AG04450 (cell line): Measurements from ENCODE around the gene COPZ1. TPM values are rescaled to one million over a fixed set of nuclear protein-coding genes. Genes with fewer than 3 reads are reported as not detected.

Source experiments
- CTCF ChIA-PET: fragments of 300-600, 350-600 bp; formaldehyde crosslinking; extraction: SDS; loops from one replicate; lab custom pipeline; 2022; ENCODE audit warnings: antibody characterized with exemption, inconsistent platforms; lab: Charles Lee
- POLR2A ChIA-PET: fragments of 350-600 bp; formaldehyde crosslinking; extraction: SDS; loops from one replicate; lab custom pipeline; 2021; ENCODE audit warnings: antibody characterized with exemption, inconsistent platforms; lab: Yijun Ruan, JAX
- DNase-seq: peaks from one replicate; pipeline ENCODE4 v3.0.0-alpha.2; 2011; ENCODE audit warnings: low read depth, low spot score
- H3K27ac ChIP-seq: one replicate; pipeline ENCODE4 v1.5.1; 2012; ENCODE audit warnings: low read depth, low read length, control low read depth
- H3K27me3 ChIP-seq: one replicate; pipeline ENCODE4 v1.6.0; 2012; ENCODE audit warnings: low read length; ENCODE audit not compliant: control insufficient read depth, insufficient read depth
- H3K4me3 ChIP-seq: 2 replicates; pipeline ENCODE4 v1.5.1; 2011; ENCODE audit warnings: mild to moderate bottlenecking, low read depth, low read length, control low read depth
- H3K9me3 ChIP-seq: 2 replicates; pipeline ENCODE4 v1.5.1; 2012; ENCODE audit warnings: low read length; ENCODE audit not compliant: control insufficient read depth, insufficient read depth
- CTCF ChIP-seq: IDR thresholded peaks from 2 replicates; pipeline ENCODE4 v1.5.1; 2011; ENCODE audit warnings: low read depth, low read length, control low read depth, inconsistent platforms
- polyA plus RNA-seq: library from polyadenylated mRNA; depleted of rRNA; stranded (reverse); fragments of >200 nt; gene quantifications from 2 replicates; pipeline ENCODE4 v1.2.3, GENCODE V29; 2011

The COPZ1 gene
- polyA plus RNA-seq, 1 experiment: 404 TPM

GRCh38 chr12:54358191-54358944 is 33.4 kb downstream of the COPZ1 start:
- DNase-seq: no peak
- POLR2A ChIA-PET: interaction anchor here (0.5 to 2.6 kb wide), 12 partner anchors 12 to 137 kb away, joined by 3 to 18 read pairs (median 6); partner anchors contain the start of genes CBX5, COPZ1 and HNRNPA1
- H3K4me3 ChIP-seq: peak overlapping the region; percentile 65
- H3K27me3 ChIP-seq: no peaks in the 10 kb centered on the region
- no peak for TF ChIP-seq CTCF
- H3K9me3 ChIP-seq: no peaks in the 10 kb centered on the region
- CTCF ChIA-PET: interaction anchor here (0.7 to 7.0 kb wide), 12 partner anchors 10 to 144 kb away, joined by 3 to 48 read pairs (median 18); partner anchors contain the start of gene COPZ1
- peak overlapping the region; percentile 67 for H3K27ac ChIP-seq

- H3K27me3 ChIP-seq: no peaks in the 10 kb centered on the region
- no peak for TF ChIP-seq CTCF
- DNase-seq: peak; percentile 99
- ChIA-PET POLR2A (interaction anchor here (0.7 to 2.6 kb wide), 18 partner anchors 9 to 797 kb away, joined by 3 to 18 read pairs (median 4); partner anchors contain the start of genes CBX5, COPZ1 and HNRNPA1), CTCF (interaction anchor here (1.1 to 7.0 kb wide), 15 partner anchors 9 to 145 kb away, joined by 3 to 48 read pairs (median 16); partner anchors contain the start of gene COPZ1)
- no peaks in the 10 kb centered on the region for H3K9me3 ChIP-seq
- peak overlapping the region; percentile 65 for H3K4me3 ChIP-seq
- H3K27ac ChIP-seq: peak overlapping the region; percentile 97
These were observed 34.2 kb downstream of the COPZ1 start for GRCh38 chr12:54358945-54359761.

- ChIA-PET POLR2A (interaction anchor here (0.5 to 2.6 kb wide), 19 partner anchors 9 to 1354 kb away, joined by 3 to 18 read pairs (median 4); partner anchors contain the start of genes CBX5, COPZ1 and HNRNPA1), CTCF (interaction anchor here (1.0 to 7.0 kb wide), 19 partner anchors 9 to 145 kb away, joined by 3 to 48 read pairs (median 14); partner anchors contain the start of gene COPZ1)
- DNase-seq: no peak
- peak overlapping the region; percentile 97 for H3K27ac ChIP-seq
- TF ChIP-seq CTCF: no peak
- H3K27me3 ChIP-seq: no peaks in the 10 kb centered on the region
- H3K9me3 ChIP-seq: no peaks in the 10 kb centered on the region
- H3K4me3 ChIP-seq: peak overlapping the region; percentile 57
These were observed 34.9 kb downstream of the COPZ1 start for GRCh38 chr12:54359762-54360351.

DNA sequence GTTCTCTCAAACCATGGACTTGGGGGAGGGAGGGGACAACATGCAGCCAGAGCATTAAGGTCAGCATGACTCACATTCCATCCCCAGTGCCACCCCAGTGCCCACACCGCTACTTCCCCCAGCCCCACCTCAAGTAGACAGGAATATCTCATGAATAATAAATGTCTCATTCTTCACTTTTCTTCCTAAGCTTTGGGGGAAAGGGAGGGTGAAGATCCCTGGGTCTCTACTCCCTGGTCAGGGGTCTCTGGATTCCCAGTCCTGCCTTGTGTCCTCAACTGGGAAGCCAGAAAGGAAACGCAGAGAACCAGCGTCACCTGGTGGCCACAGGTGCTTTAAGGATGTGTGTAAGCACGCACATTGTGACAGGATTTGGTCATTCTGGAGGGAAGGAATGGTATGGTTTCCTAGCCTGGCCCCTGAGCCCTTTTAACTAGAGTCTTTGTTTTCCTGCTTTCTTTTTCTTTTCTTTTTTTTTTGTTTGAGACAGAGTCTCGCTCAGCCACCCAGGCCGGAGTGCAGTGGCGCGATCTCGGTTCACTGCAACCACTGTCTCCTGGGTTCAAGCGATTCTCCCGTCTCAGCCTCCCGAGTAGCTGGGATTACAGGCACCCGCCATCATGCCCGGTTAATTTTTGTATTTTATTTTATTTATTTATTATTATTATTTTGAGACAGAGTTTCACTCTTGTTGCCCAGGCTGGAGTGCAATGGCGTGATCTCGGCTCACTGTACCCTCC is 36.0 kb downstream of the COPZ1 start:
- Histone ChIP-seq H3K27me3 (no peaks in the 10 kb centered on the region), H3K27ac (peak overlapping the region; percentile 48), H3K4me3 (no peak overlapping the region), H3K9me3 (no peaks in the 10 kb centered on the region)
- TF ChIP-seq CTCF: peak; percentile 92
- no peak for DNase-seq
- POLR2A ChIA-PET: interaction anchor here (0.6 to 2.6 kb wide), 2 partner anchors 74 to 1357 kb away, joined by 3 to 12 read pairs; no protein-coding TSS in a partner anchor
- CTCF ChIA-PET: interaction anchor here (0.5 to 7.0 kb wide), 21 partner anchors 10 to 153 kb away, joined by 3 to 48 read pairs (median 5); no protein-coding TSS in a partner anchor
